Gastrocnemius medialis (tissue), 4 donors: ENCODE measurements around the gene VMP1. TPM values are rescaled to one million over a fixed set of nuclear protein-coding genes. Genes with fewer than 3 reads are reported as not detected.

Experiments used
- ATAC-seq, 2 donors: fragments of 150-250 bp; one replicate each; pipeline ENCODE4 v1.9.1; 2016
- DNase-seq, 2 donors: peaks; one replicate each; pipeline ENCODE4 v3.0.0-alpha.2; 2019
- H3K27ac ChIP-seq, 4 donors: fragments of 200-600 bp; sonication (generic); 1 replicate in 1 of 4; 2 replicates in 3 of 4; pipeline ENCODE4 v1.5.1; 2016 to 2018; ENCODE audit warnings: mild to moderate bottlenecking in 2 of 4, moderate library complexity in 1 of 4
- H3K27me3 ChIP-seq, 3 donors: fragments of 200-600 bp; sonication (generic) in 2 of 3; 1 replicate in 1 of 3; 2 replicates in 2 of 3; pipeline versions ENCODE4 v1.5.1 to v1.6.0; 2016 to 2019; ENCODE audit warnings: mild to moderate bottlenecking in 1 of 3, moderate library complexity in 1 of 3
- H3K36me3 ChIP-seq, 2 donors: fragments of 200-600 bp; sonication (generic) in 1 of 2; one replicate each; pipeline ENCODE4 v1.5.1; 2017 to 2018
- H3K4me1 ChIP-seq, 2 donors: fragments of 200-600 bp; sonication (generic) in 1 of 2; one replicate each; pipeline ENCODE4 v1.5.1; 2016 to 2017; ENCODE audit warnings: mild to moderate bottlenecking in 2 of 2
- H3K4me3 ChIP-seq, 4 donors: fragments of 200-600 bp; sonication (generic) in 3 of 4; 1 replicate in 1 of 4; 2 replicates in 3 of 4; pipeline ENCODE4 v1.5.1; 2016 to 2019; ENCODE audit warnings: mild to moderate bottlenecking in 2 of 4
- H3K9me3 ChIP-seq, 3 donors: fragments of 200-600 bp; sonication (generic) in 2 of 3; 1 replicate in 1 of 3; 2 replicates in 2 of 3; pipeline ENCODE4 v1.5.1; 2016 to 2019
- CTCF ChIP-seq, 5 experiments: fragments of 450-650 bp in 3 of 5; fragments of 200-600 bp in 2 of 5; sonication (generic) in 2 of 5; IDR thresholded peaks in 4 of 5; conservative IDR thresholded peaks in 1 of 5; 1 replicate in 4 of 5; 2 replicates in 1 of 5; pipeline ENCODE4 v1.5.1; 2016 to 2019; ENCODE audit warnings: antibody characterized with exemption in 5 of 5, mild to moderate bottlenecking in 3 of 5, moderate library complexity in 3 of 5
- POLR2A ChIP-seq, 2 donors: fragments of 450-650 bp; IDR thresholded peaks; one replicate each; pipeline ENCODE4 v1.6.1; 2017; ENCODE audit warnings: antibody characterized with exemption in 2 of 2, mild to moderate bottlenecking in 2 of 2, moderate library complexity in 2 of 2
- in situ Hi-C, 4 donors: fragments of 200-750 bp; cut with MboI; loops; one replicate each; pipeline versions ENCODE4 v1.15.0 to v1.8.0; 2017; ENCODE audit warnings: low sequenced_read_pairs in 4 of 4
- intact Hi-C: fragments of 100-400 bp; cut with DNase I; formaldehyde crosslinking; loops from one replicate; pipeline ENCODE4 v1.15.1; 2023; ENCODE audit warnings: low total_unique reads
- total RNA-seq, 4 donors: library from RNA; depleted of rRNA; stranded (reverse); fragments of >200 nt; gene quantifications; one replicate each; pipeline versions ENCODE4 v1.1.0 to v1.2.3, GENCODE V29; 2016

The VMP1 gene
- total RNA-seq, 4 donors from 2014 or later = 39.2 to 55.0 (median 48.4) TPM

- in situ Hi-C loops (no loop called here), intact Hi-C loops (no loop called here)
- no peak overlapping the region for H3K4me3 ChIP-seq
- peaks cover 28 to 38% of the 10 kb centered on the region in 2 donors for H3K4me1 ChIP-seq
- no peaks in the 10 kb centered on the region for H3K27me3 ChIP-seq
- DNase-seq (no peak), ATAC-seq (no peak)
- H3K36me3 ChIP-seq = no peaks in the 10 kb centered on the region
- no peak for TF ChIP-seq CTCF (IDR thresholded peaks at IDR 0.05 in 4 of 5, conservative IDR thresholded peaks at IDR 0.05 in 1 of 5)
- TF ChIP-seq POLR2A (IDR thresholded peaks at IDR 0.05) = no peak
- no peaks in the 10 kb centered on the region for H3K9me3 ChIP-seq
- H3K27ac ChIP-seq = no peak overlapping the region
These were observed 4.5 kb downstream of the VMP1 start for GRCh38 chr17:59711936-59712335.

GRCh38 chr17:59712862-59713261 lies 5.4 kb downstream of the VMP1 start:
- Histone ChIP-seq H3K4me3 (no peak overlapping the region), H3K9me3 (no peaks in the 10 kb centered on the region), H3K27me3 (no peaks in the 10 kb centered on the region), H3K27ac (no peak overlapping the region), H3K4me1 (peaks cover 33 to 38% of the 10 kb centered on the region in 2 donors), H3K36me3 (no peaks in the 10 kb centered on the region)
- in situ Hi-C loops (no loop called here), intact Hi-C loops (no loop called here)
- ATAC-seq (no peak), DNase-seq (no peak)
- no peak for TF ChIP-seq CTCF (IDR thresholded peaks at IDR 0.05 in 4 of 5, conservative IDR thresholded peaks at IDR 0.05 in 1 of 5)
- no peak for TF ChIP-seq POLR2A (IDR thresholded peaks at IDR 0.05)

- no peak for ATAC-seq
- Histone ChIP-seq H3K27ac (no peak overlapping the region), H3K9me3 (no peaks in the 10 kb centered on the region), H3K36me3 (no peaks in the 10 kb centered on the region), H3K27me3 (no peaks in the 10 kb centered on the region), H3K4me3 (no peak overlapping the region), H3K4me1 (peaks cover 20 to 36% of the 10 kb centered on the region in 2 donors)
- no peak for DNase-seq
- TF ChIP-seq CTCF (IDR thresholded peaks at IDR 0.05 in 4 of 5, conservative IDR thresholded peaks at IDR 0.05 in 1 of 5) (no peak), POLR2A (IDR thresholded peaks at IDR 0.05) (no peak)
- intact Hi-C loops = no loop called here
- in situ Hi-C loops = no loop called here
These were observed 6.8 kb downstream of the VMP1 start for GRCh38 chr17:59714255-59714654.

- Histone ChIP-seq H3K4me1 (peaks cover 16 to 29% of the 10 kb centered on the region in 2 donors), H3K27me3 (no peaks in the 10 kb centered on the region), H3K9me3 (no peaks in the 10 kb centered on the region), H3K27ac (peak overlapping the region; percentile 49 to 72 (median 69)), H3K36me3 (no peaks in the 10 kb centered on the region), H3K4me3 (peak overlapping the region in 1 of 4 donors; percentile 15)
- in situ Hi-C loops = no loop called here
- intact Hi-C loops = no loop called here
- no peak for ATAC-seq
- DNase-seq = no peak
- TF ChIP-seq CTCF (IDR thresholded peaks at IDR 0.05 in 4 of 5, conservative IDR thresholded peaks at IDR 0.05 in 1 of 5) (no peak), POLR2A (IDR thresholded peaks at IDR 0.05) (no peak)
These were observed 9.0 kb downstream of the VMP1 start for GRCh38 chr17:59716427-59716826.

- in situ Hi-C loops = no loop called here
- no peaks in the 10 kb centered on the region for H3K9me3 ChIP-seq
- H3K27me3 ChIP-seq = no peaks in the 10 kb centered on the region
- no peak for ATAC-seq
- intact Hi-C loops = no loop called here
- no peaks in the 10 kb centered on the region for H3K36me3 ChIP-seq
- H3K4me1 ChIP-seq = peaks cover 16 to 24% of the 10 kb centered on the region in 2 donors
- no peak for TF ChIP-seq CTCF (IDR thresholded peaks at IDR 0.05 in 4 of 5, conservative IDR thresholded peaks at IDR 0.05 in 1 of 5)
- DNase-seq = no peak
- no peak overlapping the region for H3K27ac ChIP-seq
- no peak overlapping the region for H3K4me3 ChIP-seq
These were observed 12.1 kb downstream of the VMP1 start for GRCh38 chr17:59719526-59719925.
